SK-N-SH (cell line): Measurements from ENCODE around the gene SETBP1. TPM values are rescaled to one million over a fixed set of nuclear protein-coding genes. Genes with fewer than 3 reads are reported as not detected.

ENCODE experiments used
- CTCF ChIA-PET: fragments of 300-600, 350-600 bp; formaldehyde crosslinking; extraction: SDS; loops from one replicate; lab custom pipeline; 2021; lab: Yijun Ruan, JAX
- POLR2A ChIA-PET: fragments of 350-600 bp; sonication (Branson Sonifier 250); formaldehyde crosslinking; extraction: SDS; loops from one replicate; lab custom pipeline; 2020; ENCODE audit warnings: antibody characterized with exemption, inconsistent platforms; lab: Yijun Ruan, JAX
- DNase-seq: peaks from one replicate; pipeline ENCODE4 v3.0.0; 2012
- H2AFZ ChIP-seq: fragments of 200-600 bp; sonication (generic); 2 replicates; pipeline ENCODE4 v1.8.1; 2016; ENCODE audit warnings: antibody characterized with exemption, mild to moderate bottlenecking, low read depth
- H3F3A ChIP-seq: fragments of 200-600 bp; sonication (generic); replicated peaks from 2 replicates; pipeline ENCODE3; 2016; ENCODE audit warnings: antibody characterized with exemption, mild to moderate bottlenecking; ENCODE audit not compliant: insufficient read depth
- H3K27ac ChIP-seq, 2 experiments: fragments of 200-500 bp in 1 of 2; fragments of 200-600 bp in 1 of 2; sonication (Bioruptor generic) in 1 of 2; sonication (generic), shearing (Covaris generic) in 1 of 2; 2 replicates each; pipeline versions ENCODE4 v1.5.1 to v1.6.1; 2014 to 2016; ENCODE audit warnings: low read depth in 2 of 2, inconsistent platforms in 1 of 2, low read length in 1 of 2, mild to moderate bottlenecking in 1 of 2, mixed read lengths in 1 of 2
- H3K27me3 ChIP-seq: fragments of 200-600 bp; sonication (generic), shearing (Covaris generic); 2 replicates; pipeline ENCODE4 v1.6.1; 2016; ENCODE audit warnings: mixed run types; ENCODE audit not compliant: insufficient read depth
- H3K36me3 ChIP-seq, 2 experiments: fragments of 200-500 bp in 1 of 2; fragments of 200-600 bp in 1 of 2; sonication (Bioruptor generic) in 1 of 2; sonication (generic) in 1 of 2; replicated peaks in 1 of 2; 2 replicates each; pipeline versions ENCODE3 to v1.5.1; 2014 to 2016; ENCODE audit warnings: low read length in 1 of 2, mild to moderate bottlenecking in 1 of 2; ENCODE audit not compliant: insufficient read depth in 2 of 2, control insufficient read depth in 1 of 2
- H3K4me1 ChIP-seq, 2 experiments: fragments of 200-500 bp in 1 of 2; fragments of 200-600 bp in 1 of 2; sonication (Bioruptor generic) in 1 of 2; sonication (generic), shearing (Covaris generic) in 1 of 2; 2 replicates each; pipeline versions ENCODE4 v1.5.1 to v1.6.1; 2014 to 2016; ENCODE audit warnings: low read depth in 1 of 2, low read length in 1 of 2, mixed run types in 1 of 2; ENCODE audit not compliant: insufficient read depth in 2 of 2, control insufficient read depth in 1 of 2
- H3K4me2 ChIP-seq: fragments of 200-600 bp; sonication (generic), shearing (Covaris generic); 2 replicates; pipeline ENCODE4 v1.6.1; 2017; ENCODE audit warnings: mixed run types
- H3K4me3 ChIP-seq, 2 experiments: fragments of 200-500 bp in 1 of 2; fragments of 200-600 bp in 1 of 2; sonication (Bioruptor generic) in 1 of 2; sonication (generic), shearing (Covaris generic) in 1 of 2; 2 replicates each; pipeline versions ENCODE4 v1.5.1 to v1.8.1; 2014 to 2016; ENCODE audit warnings: low read depth in 2 of 2, inconsistent platforms in 1 of 2, low read length in 1 of 2, mild to moderate bottlenecking in 1 of 2, mixed read lengths in 1 of 2, moderate library complexity in 1 of 2
- H3K79me2 ChIP-seq: fragments of 200-600 bp; sonication (generic); 2 replicates; pipeline ENCODE4 v1.8.1; 2017; ENCODE audit warnings: mild to moderate bottlenecking; ENCODE audit not compliant: insufficient read depth
- H3K9ac ChIP-seq: fragments of 200-600 bp; sonication (generic); 2 replicates; pipeline ENCODE4 v1.6.1; 2017; ENCODE audit warnings: mixed run types
- H3K9me2 ChIP-seq: fragments of 200-600 bp; sonication (generic); 2 replicates; pipeline ENCODE4 v1.6.1; 2017; ENCODE audit warnings: mixed run types
- H3K9me3 ChIP-seq: fragments of 200-600 bp; sonication (generic); 2 replicates; pipeline ENCODE4 v1.6.1; 2017; ENCODE audit warnings: mixed run types, mild to moderate bottlenecking, moderate library complexity
- H4K20me1 ChIP-seq: fragments of 200-600 bp; sonication (generic); 2 replicates; pipeline ENCODE4 v1.6.1; 2017; ENCODE audit warnings: mild to moderate bottlenecking, mixed run types; ENCODE audit not compliant: insufficient read depth
- ELF1 ChIP-seq: IDR thresholded peaks from 2 replicates; pipeline ENCODE4 v1.4.0; 2012
- EP300 ChIP-seq, 2 experiments: IDR thresholded peaks; 2 replicates each; pipeline versions ENCODE4 v1.4.0 to v1.6.1; 2012; ENCODE audit warnings: borderline replicate concordance in 1 of 2, low read depth in 1 of 2, low read length in 1 of 2
- EZH2phosphoT487 ChIP-seq: fragments of 200-600 bp; sonication (generic); IDR thresholded peaks from 2 replicates; pipeline ENCODE4 v1.6.1; 2017; ENCODE audit warnings: low read depth, mixed run types, mild to moderate bottlenecking, antibody characterized with exemption, moderate library complexity, borderline replicate concordance
- FOXJ3 ChIP-seq: sonication (generic); formaldehyde crosslinking; IDR thresholded peaks from 2 replicates; pipeline ENCODE4 v1.5.1; 2020; ENCODE audit warnings: mild to moderate bottlenecking, missing genetic modification reagents
- GABPA ChIP-seq: IDR thresholded peaks from 2 replicates; pipeline ENCODE4 v1.4.0; 2012; ENCODE audit warnings: low read depth, mild to moderate bottlenecking
- GATA2 ChIP-seq: sonication (generic); formaldehyde crosslinking; IDR thresholded peaks from 2 replicates; pipeline ENCODE4 v1.5.0; 2020; ENCODE audit warnings: mild to moderate bottlenecking, missing genetic modification reagents
- NFIC ChIP-seq: IDR thresholded peaks from 2 replicates; pipeline ENCODE4 v1.4.0; 2012; ENCODE audit warnings: borderline replicate concordance
- NRF1 ChIP-seq: IDR thresholded peaks from 2 replicates; pipeline ENCODE4 v1.6.1; 2012; ENCODE audit warnings: low read depth, mild to moderate bottlenecking, low read length
- RAD21 ChIP-seq: IDR thresholded peaks from 2 replicates; pipeline ENCODE4 v1.6.1; 2012; ENCODE audit warnings: mild to moderate bottlenecking, low read length
- REST ChIP-seq: IDR thresholded peaks from 2 replicates; pipeline ENCODE4 v1.6.1; 2012; ENCODE audit warnings: mild to moderate bottlenecking, low read depth, low read length, moderate library complexity
- SMC3 ChIP-seq: IDR thresholded peaks from 2 replicates; pipeline ENCODE4 v1.6.1; 2012; ENCODE audit warnings: low read depth, low read length, improper control_type of control experiment
- TCF12 ChIP-seq: IDR thresholded peaks from 2 replicates; pipeline ENCODE4 v1.4.0; 2012
- USF1 ChIP-seq: IDR thresholded peaks from 2 replicates; pipeline ENCODE4 v1.4.0; 2012; ENCODE audit warnings: low read depth, borderline replicate concordance
- USF2 ChIP-seq: fragments of 150-350 bp; IDR thresholded peaks from 2 replicates; pipeline ENCODE4 v1.6.1; 2017; ENCODE audit warnings: antibody characterized with exemption, low read length, low read depth, borderline replicate concordance
- YY1 ChIP-seq: IDR thresholded peaks from 2 replicates; pipeline ENCODE4 v1.4.0; 2012; ENCODE audit warnings: low read depth, mild to moderate bottlenecking
- ZBTB33 ChIP-seq: IDR thresholded peaks from 2 replicates; pipeline ENCODE4 v1.4.0; 2012; ENCODE audit warnings: low read depth, borderline replicate concordance
- WGBS: methylation state at CpG from one replicate; pipeline ENCODE4 v1.1.6; 2017; ENCODE audit warnings: low lambda C conversion rate; 5-methylcytosine and 5-hydroxymethylcytosine counted together
- polyA plus RNA-seq, 3 experiments: library from polyadenylated mRNA; depleted of rRNA; stranded (reverse); fragments of >200 nt; gene quantifications; 2 replicates each; pipeline ENCODE4 v1.2.3, GENCODE V29; 2012

Gene SETBP1
- polyA plus RNA-seq, 1 of the 3 experiments (the other 2 are of a cell fraction), result 3.0 TPM

GRCh38 chr18:45023519-45023918 is 342.8 kb downstream of the SETBP1 start (continued):
- TF ChIP-seq ZBTB33 (no peak), TCF12 (no peak), GATA2 (CRISPR knock-in tag) (no peak), USF1 (no peak), YY1 (no peak), SMC3 (no peak), RAD21 (no peak), EP300 (IDR thresholded peaks at IDR 0.05; ENCODE audit: borderline replicate concordance in 1 of 2, low read depth in 1 of 2, low read length in 1 of 2) (no peak), NFIC (no peak)

- WGBS, result 91% methylated on average over 4 of the region's 4 CpGs
- H3K4me2 ChIP-seq, result no peak overlapping the region
- H3K79me2 ChIP-seq, result no peaks in the 10 kb centered on the region
- H3K4me1 ChIP-seq, result no peaks in the 10 kb centered on the region
- no peaks in the 10 kb centered on the region for H3K9me3 ChIP-seq
- H3F3A ChIP-seq, result no peaks in the 10 kb centered on the region
- H2AFZ ChIP-seq, result no peak overlapping the region
- H3K4me3 ChIP-seq, result no peak overlapping the region
- TF ChIP-seq RAD21 (no peak), YY1 (no peak), NFIC (no peak), USF1 (no peak), FOXJ3 (no peak), SMC3 (no peak), USF2 (no peak), GABPA (no peak), NRF1 (no peak), EZH2phosphoT487 (no peak), ELF1 (no peak), REST (no peak)
- no peaks in the 10 kb centered on the region for H3K27me3 ChIP-seq
- no peaks in the 10 kb centered on the region for H3K36me3 ChIP-seq
- no peaks in the 10 kb centered on the region for H4K20me1 ChIP-seq
- ChIA-PET POLR2A (no interaction called here), CTCF (interaction anchor here (0.8 to 1.4 kb wide), 2 partner anchors 72 to 337 kb away, joined by 3 to 4 read pairs; no protein-coding TSS in a partner anchor)
- no peak for DNase-seq
- no peak overlapping the region for H3K9ac ChIP-seq
- no peak overlapping the region for H3K27ac ChIP-seq
- no peaks in the 10 kb centered on the region for H3K9me2 ChIP-seq
These were observed 343.8 kb downstream of the SETBP1 start for GRCh38 chr18:45024357-45025088.
